ENCODE results near the gene PTPRG. TPM values are rescaled to one million over a fixed set of nuclear protein-coding genes. Genes with fewer than 3 reads are reported as not detected.

The PTPRG gene
- total and polyA plus RNA-seq, 2 of the 13 experiments (the other 11 are each of a cell fraction or from before 2014, with no cell fraction given) = 8.0 to 25.3 TPM

DNA sequence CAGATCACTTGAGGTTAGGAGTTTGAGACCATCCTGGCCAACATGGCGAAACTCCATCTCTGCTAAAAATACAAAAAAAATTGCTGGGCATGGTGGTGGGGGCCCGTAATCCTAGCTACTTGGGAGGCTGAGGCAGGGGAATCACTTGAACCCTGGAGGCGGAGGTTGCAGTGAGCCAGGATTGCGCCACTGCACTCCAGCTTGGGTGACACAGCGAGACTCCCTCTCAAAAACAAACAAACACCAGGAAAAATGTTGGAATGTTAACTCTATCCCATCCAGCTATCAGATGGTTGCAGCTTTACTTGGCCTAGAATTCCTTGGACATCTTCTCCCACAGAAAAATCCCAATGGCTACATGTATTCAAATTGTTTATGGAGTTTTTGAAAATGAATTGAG is 254.9 kb downstream of the PTPRG start (continued):
- TF ChIP-seq, protein P1, sequence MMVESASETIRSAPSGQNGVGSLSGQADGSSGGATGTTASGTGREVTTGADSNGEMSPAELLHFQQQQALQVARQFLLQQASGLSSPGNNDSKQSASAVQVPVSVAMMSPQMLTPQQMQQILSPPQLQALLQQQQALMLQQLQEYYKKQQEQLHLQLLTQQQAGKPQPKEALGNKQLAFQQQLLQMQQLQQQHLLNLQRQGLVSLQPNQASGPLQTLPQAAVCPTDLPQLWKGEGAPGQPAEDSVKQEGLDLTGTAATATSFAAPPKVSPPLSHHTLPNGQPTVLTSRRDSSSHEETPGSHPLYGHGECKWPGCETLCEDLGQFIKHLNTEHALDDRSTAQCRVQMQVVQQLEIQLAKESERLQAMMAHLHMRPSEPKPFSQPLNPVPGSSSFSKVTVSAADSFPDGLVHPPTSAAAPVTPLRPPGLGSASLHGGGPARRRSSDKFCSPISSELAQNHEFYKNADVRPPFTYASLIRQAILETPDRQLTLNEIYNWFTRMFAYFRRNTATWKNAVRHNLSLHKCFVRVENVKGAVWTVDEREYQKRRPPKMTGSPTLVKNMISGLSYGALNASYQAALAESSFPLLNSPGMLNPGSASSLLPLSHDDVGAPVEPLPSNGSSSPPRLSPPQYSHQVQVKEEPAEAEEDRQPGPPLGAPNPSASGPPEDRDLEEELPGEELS (CRISPR knock-in tag; IDR thresholded peaks at IDR 0.05) = peak; percentile 36; the same call in 1 of the 2 replicates
- TF ChIP-seq FOSL1 (CRISPR knock-in tag; IDR thresholded peaks at IDR 0.05; ENCODE audit: borderline replicate concordance) (0 out of 2 replicates have a peak, but pooled peaks have one; percentile 18), ZNF652 (CRISPR knock-in tag; IDR thresholded peaks at IDR 0.05; ENCODE audit: borderline replicate concordance, low read depth) (peak; percentile 92), FOSL2 (CRISPR knock-in tag; IDR thresholded peaks at IDR 0.05) (peak; percentile 39; the same call in 1 of the 2 replicates), RCOR2 (CRISPR knock-in tag; IDR thresholded peaks at IDR 0.05) (0 out of 2 replicates have a peak, but pooled peaks have one; percentile 26), HOMEZ (CRISPR knock-in tag; IDR thresholded peaks at IDR 0.05; ENCODE audit: low read depth) (0 out of 2 replicates have a peak, but pooled peaks have one; percentile 25), FOXA3 (CRISPR knock-in tag; IDR thresholded peaks at IDR 0.05) (0 out of 2 replicates have a peak, but pooled peaks have one; percentile 14), ZNF460 (CRISPR knock-in tag; IDR thresholded peaks at IDR 0.05; ENCODE audit: borderline replicate concordance) (peak; percentile 87), SALL1 (CRISPR knock-in tag; IDR thresholded peaks at IDR 0.05) (peak; percentile 33; the same call in 1 of the 2 replicates), GATAD2A (CRISPR knock-in tag; IDR thresholded peaks at IDR 0.05) (peak; percentile 39; the same call in 1 of the 2 replicates)

DNA sequence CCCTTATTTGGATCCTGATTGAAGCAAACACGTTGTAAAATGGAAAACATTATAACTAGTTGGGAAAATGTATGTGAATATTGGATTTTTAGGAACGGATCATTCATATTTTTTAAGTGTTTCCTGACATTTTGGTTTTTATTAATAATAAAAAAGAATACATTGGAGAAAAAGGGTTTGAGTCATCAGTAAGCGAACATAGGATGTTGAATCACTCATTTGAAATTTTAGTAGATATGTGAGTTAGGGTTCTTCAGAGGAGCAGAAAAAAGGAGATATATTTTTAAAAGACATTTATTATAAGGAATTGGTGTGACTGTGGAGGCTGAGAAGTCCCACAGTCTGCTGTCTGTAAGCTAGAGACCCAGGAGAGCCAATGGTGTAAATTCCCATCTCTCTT is 258.5 kb downstream of the PTPRG start:
- DNase-seq (ENCODE audit: low spot score) = no peak
- H3K36me3 ChIP-seq (replicated peaks in 1 of 2; ENCODE audit: control insufficient read depth in 1 of 2, insufficient read depth in 2 of 2, low read length in 2 of 2) = no peaks in the 10 kb centered on the region
- no peak overlapping the region for H3K4me2 ChIP-seq (ENCODE audit: low read depth, low read length)
- intact Hi-C loops (cut with micrococcal nuclease; ENCODE audit: unreplicated experiment) (no loop called here), in situ Hi-C loops (cut with HindIII; ENCODE audit: extremely low pct_ligation_motif_present, low pct_unique_long_range_greater_than_20kb) (no loop called here)
- H3K9me3 ChIP-seq (ENCODE audit: low read length) = no peaks in the 10 kb centered on the region
- H2AFZ ChIP-seq (ENCODE audit: low read length) = no peak overlapping the region
- ChIA-PET CTCF (ENCODE audit: low intra/inter-chr PET ratio, low total read pairs) (no interaction called here), POLR2A (no interaction called here)
- no peak for ATAC-seq
- H3K9ac ChIP-seq (ENCODE audit: insufficient read depth, low read depth, low read length) = no peak overlapping the region
- H3K27ac ChIP-seq (ENCODE audit: extremely low read length, insufficient read depth, low read length) = no peak overlapping the region
- peaks cover 20% of the 10 kb centered on the region for H3K4me1 ChIP-seq (ENCODE audit: insufficient read depth, low read length)
- no peak overlapping the region for H3K4me3 ChIP-seq (replicated peaks in 1 of 3; ENCODE audit: insufficient read depth in 1 of 3, low read depth in 2 of 3, low read length in 3 of 3)
- no TSS peak for BruUV-seq (replicated peaks)
- no peaks in the 10 kb centered on the region for H3K27me3 ChIP-seq (ENCODE audit: control insufficient read depth in 1 of 2, insufficient read depth in 2 of 2, low read length in 2 of 2)
- 92% methylated on average over 3 of the region's 3 CpGs for WGBS (ENCODE audit: low lambda C conversion rate)
- peaks cover 2% of the 10 kb centered on the region for H3K79me2 ChIP-seq (ENCODE audit: insufficient read depth, low read length)
- FAIRE-seq = no peak
- 0 out of 2 replicates have a peak, but pooled peaks cover 3% of the 10 kb centered on the region for H4K20me1 ChIP-seq (ENCODE audit: insufficient read depth, low read length)
- TF ChIP-seq, protein P2, sequence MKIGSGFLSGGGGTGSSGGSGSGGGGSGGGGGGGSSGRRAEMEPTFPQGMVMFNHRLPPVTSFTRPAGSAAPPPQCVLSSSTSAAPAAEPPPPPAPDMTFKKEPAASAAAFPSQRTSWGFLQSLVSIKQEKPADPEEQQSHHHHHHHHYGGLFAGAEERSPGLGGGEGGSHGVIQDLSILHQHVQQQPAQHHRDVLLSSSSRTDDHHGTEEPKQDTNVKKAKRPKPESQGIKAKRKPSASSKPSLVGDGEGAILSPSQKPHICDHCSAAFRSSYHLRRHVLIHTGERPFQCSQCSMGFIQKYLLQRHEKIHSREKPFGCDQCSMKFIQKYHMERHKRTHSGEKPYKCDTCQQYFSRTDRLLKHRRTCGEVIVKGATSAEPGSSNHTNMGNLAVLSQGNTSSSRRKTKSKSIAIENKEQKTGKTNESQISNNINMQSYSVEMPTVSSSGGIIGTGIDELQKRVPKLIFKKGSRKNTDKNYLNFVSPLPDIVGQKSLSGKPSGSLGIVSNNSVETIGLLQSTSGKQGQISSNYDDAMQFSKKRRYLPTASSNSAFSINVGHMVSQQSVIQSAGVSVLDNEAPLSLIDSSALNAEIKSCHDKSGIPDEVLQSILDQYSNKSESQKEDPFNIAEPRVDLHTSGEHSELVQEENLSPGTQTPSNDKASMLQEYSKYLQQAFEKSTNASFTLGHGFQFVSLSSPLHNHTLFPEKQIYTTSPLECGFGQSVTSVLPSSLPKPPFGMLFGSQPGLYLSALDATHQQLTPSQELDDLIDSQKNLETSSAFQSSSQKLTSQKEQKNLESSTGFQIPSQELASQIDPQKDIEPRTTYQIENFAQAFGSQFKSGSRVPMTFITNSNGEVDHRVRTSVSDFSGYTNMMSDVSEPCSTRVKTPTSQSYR (CRISPR knock-in tag; IDR thresholded peaks at IDR 0.05; ENCODE audit: borderline replicate concordance) = no peak
- TF ChIP-seq ZSCAN9 (CRISPR knock-in tag; IDR thresholded peaks at IDR 0.05; ENCODE audit: borderline replicate concordance) (no peak), CHCHD3 (CRISPR knock-in tag; IDR thresholded peaks at IDR 0.05) (no peak), ZNF34 (CRISPR knock-in tag; IDR thresholded peaks at IDR 0.05; ENCODE audit: borderline replicate concordance) (no peak), ZNF777 (CRISPR knock-in tag; IDR thresholded peaks at IDR 0.05) (no peak), EEA1 (CRISPR knock-in tag; IDR thresholded peaks at IDR 0.05; ENCODE audit: borderline replicate concordance) (no peak), ATF1 (CRISPR knock-in tag; IDR thresholded peaks at IDR 0.05) (no peak), ZNF331 (CRISPR knock-in tag; IDR thresholded peaks at IDR 0.05) (no peak), ZNF468 (CRISPR knock-in tag; IDR thresholded peaks at IDR 0.05) (no peak), MED8 (CRISPR knock-in tag; IDR thresholded peaks at IDR 0.05; ENCODE audit: insufficient replicate concordance) (no peak)

Measured in HepG2 (cell line).